RWPE1 (cell line): ENCODE results near the gene ZNF320.
"Not testable (repeated sequence)": the region's sequence is repeated elsewhere in the genome, so short reads cannot be mapped to it uniquely, and the experiment has no call there.

ENCODE experiments used
- CTCF ChIA-PET: fragments of 350-600 bp; sonication (Branson Sonifier 250); formaldehyde crosslinking; extraction: SDS; loops from one replicate; lab custom pipeline; 2021; lab: Yijun Ruan, JAX
- POLR2A ChIA-PET: fragments of 400-600 bp; formaldehyde crosslinking; extraction: SDS; loops from one replicate; lab custom pipeline; 2020; ENCODE audit warnings: antibody characterized with exemption; ENCODE audit not compliant: low non-redundant PET; lab: Yijun Ruan, JAX
- DNase-seq: peaks from one replicate; pipeline ENCODE4 v3.0.0; 2012; ENCODE audit warnings: low spot score
- H3K27ac ChIP-seq: fragments of 450-650 bp; 2 replicates; pipeline ENCODE4 v1.5.1; 2017
- CTCF ChIP-seq: fragments of 450-650 bp; conservative IDR thresholded peaks from 2 replicates; pipeline ENCODE4 v1.5.1; 2017; ENCODE audit warnings: low read depth, mild to moderate bottlenecking

ZNF320 gene

GRCh38 chr19:52889931-52890330, 7.5 kb downstream of the ZNF320 start:
- TF ChIP-seq CTCF = no peak
- CTCF ChIA-PET = no interaction called here
- no peak for DNase-seq
- H3K27ac ChIP-seq = no peak overlapping the region
- POLR2A ChIA-PET = no interaction called here

GRCh38 chr19:52889076-52889475, 8.4 kb downstream of the ZNF320 start:
- TF ChIP-seq CTCF = no peak
- CTCF ChIA-PET = no interaction called here
- POLR2A ChIA-PET = no interaction called here
- no peak overlapping the region for H3K27ac ChIP-seq
- no peak for DNase-seq

- no peak overlapping the region for H3K27ac ChIP-seq
- TF ChIP-seq CTCF = no peak
- CTCF ChIA-PET = no interaction called here
- no peak for DNase-seq
- POLR2A ChIA-PET = no interaction called here
Observed at GRCh38 chr19:52880895-52881389, 16.5 kb downstream of the ZNF320 start.

GRCh38 chr19:52872996-52873395, 24.4 kb downstream of the ZNF320 start:
- POLR2A ChIA-PET, CTCF ChIA-PET, DNase-seq, H3K27ac ChIP-seq: not testable (repeated sequence)

GRCh38 chr19:52871466-52871865, 26.0 kb downstream of the ZNF320 start:
- no peak overlapping the region for H3K27ac ChIP-seq
- ChIA-PET POLR2A (no interaction called here), CTCF (no interaction called here)
- no peak for TF ChIP-seq CTCF
- no peak for DNase-seq

GRCh38 chr19:52868031-52868430, 29.4 kb downstream of the ZNF320 start:
- POLR2A ChIA-PET, DNase-seq, H3K27ac ChIP-seq, CTCF ChIA-PET: not testable (repeated sequence)

- DNase-seq = peak; percentile 44
- CTCF ChIA-PET, POLR2A ChIA-PET: not testable (repeated sequence)
- H3K27ac ChIP-seq = peak within 1 kb of the TSS; percentile 65
Observed at GRCh38 chr19:52857378-52858191, 39.9 kb downstream of the ZNF320 start, which contains the start of gene ZNF468. Gene ZNF468 (minus strand): TSS chr19:52857619. CDS start chr19:52854272, 3,347 bp downstream.

- CTCF ChIA-PET, DNase-seq, POLR2A ChIA-PET: not testable (repeated sequence)
- H3K27ac ChIP-seq = peak overlapping the region; percentile 65
Observed at GRCh38 chr19:52856540-52857377, 40.7 kb downstream of the ZNF320 start.
